SK-N-DZ (cell line): ENCODE data around the gene ELMOD1. TPM values are rescaled to one million over a fixed set of nuclear protein-coding genes. Genes with fewer than 3 reads are reported as not detected.
"Not testable (repeated sequence)": the region's sequence is repeated elsewhere in the genome, so short reads cannot be mapped to it uniquely, and the experiment has no call there.

ENCODE experiments used
- DNase-seq: peaks from one replicate; pipeline ENCODE4 v3.0.0-alpha.2; 2015; ENCODE audit warnings: low spot score
- polyA plus RNA-seq, 2 experiments: library from polyadenylated mRNA; depleted of rRNA; stranded (reverse); fragments of >200 nt; gene quantifications; 2 replicates each; pipeline ENCODE4 v1.2.3, GENCODE V29; 2014

ELMOD1 gene
- 1.3 and 1.6 TPM in 2 replicates for polyA plus RNA-seq (2014; cell fraction: cytosol; rRNA removed)
- polyA plus RNA-seq (2014; cell fraction: nucleus; rRNA removed) = 0.52 and 0.98 TPM in 2 replicates

DNA sequence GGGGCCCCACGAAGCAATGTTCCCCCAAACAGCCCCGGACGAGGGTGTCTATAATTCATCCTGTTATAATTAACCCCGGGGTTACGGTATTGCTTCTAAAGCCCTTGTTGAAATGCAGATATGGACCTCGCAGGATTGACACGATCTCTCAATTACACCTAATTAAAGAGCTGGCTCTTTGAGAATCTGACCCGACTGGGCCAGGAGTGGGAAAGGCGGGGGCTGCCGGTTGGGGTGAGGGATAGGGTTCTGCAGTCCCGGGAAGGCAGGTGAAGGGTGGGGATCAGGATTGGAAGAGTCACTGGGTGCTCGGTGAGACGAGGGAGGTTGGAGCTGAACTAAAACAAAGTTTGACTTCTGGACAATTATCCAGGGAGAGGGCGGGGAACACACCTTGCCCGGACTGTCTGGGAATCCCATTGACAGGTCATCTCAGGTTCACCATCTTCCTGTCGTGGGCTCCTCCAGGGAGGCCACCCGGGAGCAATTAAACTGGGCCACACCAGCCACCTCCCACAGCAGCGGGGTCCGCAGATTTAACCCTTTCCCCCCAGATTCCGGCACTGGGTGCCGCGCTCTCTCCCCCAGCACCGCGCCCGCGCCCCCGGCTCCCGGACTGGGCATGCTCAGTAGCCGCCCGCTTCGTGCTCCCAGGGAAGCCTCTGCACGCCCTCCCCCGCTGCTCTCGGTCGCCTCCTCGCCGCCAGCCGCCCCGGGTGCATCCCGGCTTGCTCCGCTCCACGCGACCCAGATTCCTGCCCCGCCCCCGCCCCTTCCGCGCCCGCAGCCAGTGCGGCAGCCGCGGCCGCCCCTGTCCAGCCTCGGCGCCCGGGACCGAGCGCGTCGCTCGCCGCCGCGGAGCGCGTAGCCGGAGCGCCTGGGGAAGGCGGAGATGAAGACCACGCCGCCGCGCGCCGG, at the start of gene ELMOD1:
Gene ELMOD1 (plus strand): TSS at position 688 of the 918 bp plus-strand sequence. CDS start 27,043 bp downstream, outside the sequence.
- DNase-seq = peak; percentile 40

DNA sequence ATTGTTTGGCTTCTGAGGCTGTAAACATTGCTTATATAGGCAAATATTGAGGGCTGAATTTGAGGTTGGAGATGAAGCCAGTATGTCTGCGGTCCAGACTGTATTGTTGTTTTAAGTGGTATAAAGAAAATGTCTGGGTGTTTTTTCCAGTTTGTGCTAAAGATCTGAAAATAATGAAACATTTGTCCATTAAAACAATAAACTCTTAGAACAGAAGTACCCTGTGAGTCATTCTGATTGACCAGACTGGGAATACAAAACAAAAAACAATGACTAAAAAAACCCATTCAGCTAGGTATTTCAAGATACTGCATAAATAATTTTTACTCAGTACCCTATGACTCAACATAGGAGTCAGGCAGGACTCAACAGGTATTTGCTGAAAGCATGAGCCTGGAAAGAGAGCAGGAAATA, 45.8 kb upstream of the ELMOD1 start:
- DNase-seq = no peak

DNA sequence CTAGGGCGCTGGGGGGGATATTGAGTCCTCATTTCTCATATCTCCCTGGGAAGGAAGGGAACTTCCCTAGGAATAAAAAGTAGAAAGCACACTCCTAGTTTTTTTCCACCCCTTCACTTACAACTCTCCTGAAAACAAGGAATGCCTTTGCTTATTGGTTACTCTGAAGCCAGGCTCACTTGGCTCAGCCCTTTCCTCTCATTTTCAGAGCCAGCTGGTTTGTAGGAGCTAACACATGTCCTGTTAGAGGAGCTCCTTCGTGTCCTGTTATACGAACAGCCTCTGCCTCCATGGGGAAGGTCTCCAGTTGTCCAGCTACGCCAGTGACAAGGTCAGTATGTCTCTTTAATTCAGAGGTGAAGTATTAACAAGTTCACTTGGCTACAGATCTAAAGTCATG, 43.0 kb upstream of the ELMOD1 start:
- DNase-seq = no peak

DNA sequence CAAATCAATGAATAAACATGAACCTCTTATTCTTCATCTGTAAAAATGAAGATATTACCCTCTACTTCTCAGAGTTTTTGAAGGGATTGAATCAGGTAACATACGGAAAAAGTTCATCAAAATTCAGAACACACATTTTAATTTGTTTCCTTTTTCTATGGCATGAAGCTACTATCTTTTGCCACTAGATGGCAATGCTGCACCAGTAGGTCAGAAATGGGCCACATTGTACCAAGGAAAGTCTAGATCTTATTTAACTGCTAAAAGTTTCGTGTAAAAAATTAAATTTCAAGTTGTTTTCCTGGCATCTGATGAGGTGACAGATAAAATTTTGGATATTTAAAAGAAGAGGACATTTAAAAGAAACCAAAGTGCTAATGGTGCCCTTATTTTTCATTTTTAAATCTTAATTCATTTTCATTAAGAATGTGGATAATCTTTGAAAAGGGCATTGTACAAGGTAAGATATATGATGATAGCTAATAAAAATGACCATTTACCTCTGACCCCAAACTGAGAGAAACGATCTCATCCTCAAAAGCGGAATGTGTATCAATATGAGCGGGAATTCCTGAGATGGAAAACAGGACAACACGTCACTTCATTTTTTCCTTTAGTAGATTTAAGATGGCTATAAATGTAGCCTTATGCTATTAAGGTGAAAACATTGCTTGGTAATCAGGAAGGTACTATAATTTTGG, 41.5 kb upstream of the ELMOD1 start:
- peak; percentile 2 for DNase-seq

DNA sequence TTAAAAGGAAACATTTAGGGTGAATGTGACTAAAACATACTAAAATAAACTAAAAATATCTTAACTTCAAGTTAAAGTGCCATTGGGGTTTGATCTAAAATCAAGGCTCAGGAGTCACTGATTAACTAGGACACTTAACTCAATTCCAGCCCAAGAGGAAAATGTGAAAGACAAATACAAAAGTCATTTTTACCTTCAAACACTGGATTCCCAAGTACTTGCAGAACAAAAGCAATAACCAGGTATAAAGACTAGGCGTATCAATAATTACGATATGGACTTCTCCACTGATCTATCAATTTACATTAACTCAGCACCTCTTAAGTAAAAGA, 41.0 kb upstream of the ELMOD1 start:
- no peak for DNase-seq

DNA sequence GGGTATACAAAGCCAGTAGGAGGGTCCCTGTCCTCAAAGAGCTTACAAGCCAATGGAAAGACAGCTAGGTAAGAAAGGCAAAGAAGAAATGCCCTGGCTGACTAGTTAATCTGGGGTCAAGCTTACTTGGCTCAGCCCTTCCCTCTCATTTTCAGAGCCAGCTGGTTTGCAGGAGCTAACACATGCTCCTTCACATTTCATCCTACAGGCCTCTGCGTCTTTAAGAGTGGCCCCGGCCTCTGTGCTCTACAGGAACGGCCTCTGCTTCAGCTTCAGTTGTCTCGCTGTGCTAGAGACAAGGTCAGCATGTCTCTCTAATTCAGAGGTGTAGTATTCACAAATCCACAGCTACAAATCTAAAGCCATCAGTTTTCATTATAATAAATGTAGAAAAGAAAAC, 40.6 kb upstream of the ELMOD1 start:
- no peak for DNase-seq

GRCh38 chr11:107561688-107562087, 29.3 kb upstream of the ELMOD1 start:
- DNase-seq = no peak

DNA sequence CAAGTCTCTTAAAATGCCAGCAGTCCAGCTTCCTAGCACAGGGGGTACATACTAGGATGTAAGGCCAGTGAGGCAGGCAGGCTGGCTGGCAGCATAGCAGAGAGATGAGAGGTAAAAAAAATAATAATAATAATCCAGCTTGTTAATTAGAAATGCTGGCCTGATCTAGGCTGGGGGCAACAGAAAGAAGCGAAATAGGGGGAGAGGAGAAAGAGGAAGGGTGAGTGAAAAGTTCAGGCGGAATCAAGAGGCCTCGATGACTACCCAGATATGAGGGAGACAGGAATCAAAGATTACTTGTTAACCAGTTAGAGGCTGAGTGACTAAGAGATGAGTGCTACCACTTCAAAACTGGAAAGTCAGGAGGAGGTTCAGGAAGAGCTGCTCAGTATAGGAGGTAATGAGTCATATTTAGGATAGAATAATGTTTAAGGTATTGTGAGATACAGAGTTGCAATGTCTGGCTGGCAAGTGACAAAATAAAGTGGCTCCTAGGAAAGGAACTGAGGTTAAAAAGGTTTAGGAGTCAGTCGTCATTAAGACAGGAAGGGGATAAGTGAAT, 28.2 kb upstream of the ELMOD1 start:
- DNase-seq = no peak

DNA sequence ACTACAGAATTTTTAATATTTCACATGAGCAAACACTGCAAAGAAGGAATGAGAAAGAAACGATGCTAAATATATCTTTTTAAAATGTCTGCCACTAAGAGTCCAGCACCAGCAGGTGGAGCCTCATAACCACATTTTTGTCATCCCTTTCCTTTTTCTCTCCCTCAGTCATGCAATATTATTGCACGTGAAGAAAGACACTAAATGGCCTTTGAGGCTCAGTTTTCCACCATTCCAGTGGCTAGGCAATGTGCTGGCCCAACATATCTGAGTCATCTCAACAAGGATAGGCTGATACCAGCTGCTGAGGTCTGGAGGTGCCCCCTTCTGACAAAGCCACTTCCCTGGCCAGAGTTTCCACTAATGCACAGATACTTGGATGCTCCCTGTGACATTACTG, 27.2 kb upstream of the ELMOD1 start:
- peak; percentile 29 for DNase-seq

- DNase-seq = no peak
Measured at GRCh38 chr11:107564877-107565218, 26.1 kb upstream of the ELMOD1 start.

DNA sequence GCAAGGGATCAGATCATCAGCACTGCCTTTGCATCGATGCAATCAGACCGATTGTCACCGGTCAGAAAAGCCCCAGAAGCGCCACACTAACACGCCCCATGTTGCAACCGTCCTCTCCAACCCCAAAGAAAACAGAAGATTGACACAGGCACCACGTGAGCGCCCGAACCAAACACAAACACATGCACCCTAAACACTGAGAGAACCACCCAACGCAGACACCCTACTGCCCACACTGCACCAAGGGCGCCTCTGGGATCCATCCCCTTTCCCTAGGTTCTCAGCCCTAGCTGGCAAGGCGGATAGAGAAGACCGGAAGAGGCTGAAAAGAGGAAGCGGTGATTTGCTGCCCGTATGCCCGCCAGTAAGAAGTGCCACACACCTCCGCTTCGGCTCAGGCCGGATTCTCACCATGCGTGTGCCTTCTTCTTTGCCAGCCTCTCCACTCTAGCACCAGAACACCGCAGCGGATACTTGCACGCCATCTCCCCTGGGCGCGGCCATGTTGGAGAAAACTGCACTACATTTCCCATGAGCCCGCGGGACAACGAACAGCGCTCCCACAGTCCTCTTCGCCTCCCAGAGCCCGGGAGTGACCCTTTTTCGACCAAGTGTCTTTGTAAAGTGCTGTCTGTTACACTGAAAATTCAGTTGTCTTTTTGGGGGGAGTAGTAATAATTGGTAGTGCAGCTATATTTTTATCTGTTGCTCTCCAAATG, 25.6 kb upstream of the ELMOD1 start, which contains the start of gene ALKBH8:
Gene ALKBH8 (minus strand): TSS at position 517 of the 719 bp plus-strand sequence. CDS start 4,842 bp downstream, outside the sequence.
- DNase-seq = peak; percentile 34

DNA sequence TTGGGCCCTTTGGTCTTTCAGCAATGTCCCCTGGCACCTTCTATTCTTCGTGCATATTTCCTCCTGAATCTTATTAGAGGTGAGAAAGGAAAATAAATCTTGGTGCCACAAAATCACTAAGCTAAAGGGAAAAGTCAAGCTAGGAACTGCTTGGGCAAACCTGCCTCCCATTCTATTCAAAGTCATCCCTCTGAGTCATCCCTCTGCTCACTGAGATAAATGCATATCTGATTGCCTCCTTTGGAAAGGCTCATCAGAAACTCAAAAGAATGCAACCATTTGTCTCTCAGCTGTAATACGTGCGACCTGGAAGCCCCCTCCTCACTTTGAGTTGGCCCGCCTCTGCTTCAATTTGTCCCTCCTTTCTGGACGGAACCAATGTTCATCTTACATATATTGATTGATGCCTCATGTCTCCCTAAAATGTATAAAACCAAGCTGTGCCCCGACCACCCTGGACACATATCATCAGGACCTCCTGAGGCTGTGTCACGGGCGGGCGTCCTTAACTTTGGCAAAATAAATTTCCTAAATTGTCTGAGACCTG, 24.9 kb upstream of the ELMOD1 start:
- DNase-seq = not testable (repeated sequence)

- DNase-seq = no peak
Measured at GRCh38 chr11:107566569-107566968, 24.4 kb upstream of the ELMOD1 start.

DNA sequence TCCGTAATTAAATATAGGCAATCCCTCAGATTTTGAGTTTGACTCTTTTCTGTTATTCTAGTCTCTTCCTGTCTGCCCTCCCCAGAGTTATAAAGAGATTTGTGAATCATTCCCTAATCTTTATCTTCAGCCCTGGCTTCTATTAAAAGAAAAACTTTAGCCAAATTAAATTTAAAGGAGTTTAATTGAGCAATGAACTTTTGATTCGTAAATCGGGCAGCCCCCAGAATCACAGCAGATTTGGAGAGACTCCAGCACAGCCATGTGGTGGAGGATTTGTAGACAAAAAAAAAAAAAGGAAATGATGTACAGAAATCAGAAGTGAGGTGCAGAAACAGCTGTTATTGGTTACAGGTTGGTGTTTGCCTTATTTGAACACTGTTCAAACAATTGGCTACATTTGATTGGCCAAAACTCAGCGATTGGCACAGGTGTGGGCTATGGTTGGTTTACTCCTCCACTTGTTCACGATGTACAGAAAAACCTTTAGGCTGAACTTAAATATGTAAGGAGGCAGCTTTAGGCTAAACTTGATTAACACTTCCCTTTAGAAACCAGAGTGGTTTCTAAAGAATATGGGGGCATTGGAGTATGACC, 23.1 kb upstream of the ELMOD1 start:
- DNase-seq = no peak

DNA sequence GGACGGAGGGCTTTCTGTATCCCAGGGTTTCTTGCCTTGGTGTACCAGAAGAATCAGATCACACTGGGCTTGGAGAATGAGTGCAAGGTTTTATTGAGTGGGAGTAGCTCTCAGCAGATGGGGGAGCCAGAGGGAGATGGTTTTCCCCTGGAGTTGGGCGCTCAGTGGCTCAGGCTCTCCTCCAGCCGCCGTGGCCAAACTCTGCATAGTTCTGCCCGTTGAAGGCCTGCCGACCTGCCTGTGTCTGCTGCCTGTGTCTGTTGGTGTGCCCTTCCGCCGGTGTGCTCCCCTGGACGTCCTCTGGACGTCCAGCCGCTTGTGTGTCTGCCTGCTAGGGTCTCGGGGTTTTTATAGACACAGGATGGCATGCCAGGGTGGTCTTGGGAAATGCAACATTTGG, 20.9 kb upstream of the ELMOD1 start:
- DNase-seq = no peak

- no peak for DNase-seq
Measured at GRCh38 chr11:107573438-107573837, 17.5 kb upstream of the ELMOD1 start.

DNA sequence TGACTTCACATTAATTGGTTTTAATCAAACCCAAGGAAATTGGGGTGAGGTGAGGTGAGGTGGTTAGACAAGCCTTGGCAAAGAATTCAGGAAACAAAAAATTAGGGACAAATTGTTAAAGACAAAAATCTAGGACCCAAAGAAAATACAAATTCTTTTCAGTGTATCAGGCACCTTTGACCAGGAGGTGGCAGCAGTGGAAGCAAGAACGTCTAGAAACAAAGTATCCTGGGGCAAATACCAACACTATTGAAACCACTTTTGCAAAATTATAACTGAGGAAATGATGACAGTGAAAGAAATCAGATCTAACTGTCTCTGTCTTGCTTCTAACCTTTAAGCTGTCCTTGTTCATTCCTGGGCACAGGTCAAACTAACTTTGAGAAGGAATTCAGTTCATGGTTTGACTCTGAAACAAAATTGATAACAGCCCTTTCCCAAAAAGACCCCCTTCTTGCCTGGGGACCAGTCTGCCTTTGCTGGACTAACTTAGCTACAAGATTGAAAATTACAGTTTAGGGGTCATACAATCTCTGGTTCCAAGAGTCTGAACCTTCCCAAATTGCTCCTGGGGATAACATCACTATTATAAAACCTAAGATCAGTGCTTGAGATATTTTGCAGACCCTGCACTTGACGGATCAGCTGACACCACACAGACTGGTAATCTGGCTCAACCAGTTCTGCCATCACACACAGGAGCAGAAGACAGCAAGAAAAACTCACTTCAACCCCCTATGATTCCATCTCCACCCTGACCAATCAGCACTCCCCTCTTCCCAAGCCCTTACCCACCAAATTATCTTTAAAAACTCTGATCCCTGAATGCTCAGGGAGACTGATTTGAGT, 14.2 kb upstream of the ELMOD1 start:
- DNase-seq = peak; percentile 5

GRCh38 chr11:107577346-107577711, 13.6 kb upstream of the ELMOD1 start:
- DNase-seq = no peak

- DNase-seq = not testable (repeated sequence)
Measured at GRCh38 chr11:107579169-107579568, 11.8 kb upstream of the ELMOD1 start.

- DNase-seq = no peak
Measured at GRCh38 chr11:107581147-107581546, 9.8 kb upstream of the ELMOD1 start.
